ENCODE results near the gene AFAP1.

AFAP1 gene

DNA sequence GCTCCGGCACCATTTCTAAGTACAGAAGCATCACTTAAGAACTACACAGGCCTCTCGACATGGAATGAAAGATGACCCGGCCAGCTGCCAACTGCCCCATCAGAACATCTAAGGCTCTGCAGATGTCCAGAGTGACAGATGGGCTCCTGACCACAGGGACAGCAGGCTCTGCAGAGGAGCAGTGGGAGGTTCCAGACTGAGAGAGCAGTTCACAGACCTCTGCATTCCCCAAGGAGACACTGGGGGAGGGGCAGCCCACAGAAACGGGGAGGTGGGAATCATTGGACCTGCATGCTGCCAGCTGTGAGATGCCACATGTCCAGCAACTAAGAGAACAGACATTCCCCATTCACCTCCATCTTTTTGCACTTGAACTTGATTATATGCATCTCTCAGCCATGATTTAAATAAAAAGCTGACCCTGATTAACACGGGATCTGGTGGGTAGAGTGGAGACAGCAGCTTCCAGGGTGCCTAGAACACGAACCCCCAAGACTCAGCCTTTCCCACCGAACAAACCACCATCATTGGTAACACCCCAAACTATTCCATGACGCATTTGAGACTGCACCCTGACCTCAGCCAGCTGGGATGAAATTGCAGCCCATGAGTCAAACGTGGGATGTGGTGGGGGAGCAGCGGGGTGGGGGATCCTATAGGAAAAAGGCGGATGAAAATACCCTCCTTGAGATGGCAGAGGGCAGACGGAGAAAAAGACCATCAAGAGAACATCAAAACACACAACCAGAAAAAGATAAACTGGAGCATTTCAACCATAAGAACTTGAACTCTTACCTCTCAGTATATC is 47.2 kb downstream of the AFAP1 start:
- no peak for DNase-seq

DNA sequence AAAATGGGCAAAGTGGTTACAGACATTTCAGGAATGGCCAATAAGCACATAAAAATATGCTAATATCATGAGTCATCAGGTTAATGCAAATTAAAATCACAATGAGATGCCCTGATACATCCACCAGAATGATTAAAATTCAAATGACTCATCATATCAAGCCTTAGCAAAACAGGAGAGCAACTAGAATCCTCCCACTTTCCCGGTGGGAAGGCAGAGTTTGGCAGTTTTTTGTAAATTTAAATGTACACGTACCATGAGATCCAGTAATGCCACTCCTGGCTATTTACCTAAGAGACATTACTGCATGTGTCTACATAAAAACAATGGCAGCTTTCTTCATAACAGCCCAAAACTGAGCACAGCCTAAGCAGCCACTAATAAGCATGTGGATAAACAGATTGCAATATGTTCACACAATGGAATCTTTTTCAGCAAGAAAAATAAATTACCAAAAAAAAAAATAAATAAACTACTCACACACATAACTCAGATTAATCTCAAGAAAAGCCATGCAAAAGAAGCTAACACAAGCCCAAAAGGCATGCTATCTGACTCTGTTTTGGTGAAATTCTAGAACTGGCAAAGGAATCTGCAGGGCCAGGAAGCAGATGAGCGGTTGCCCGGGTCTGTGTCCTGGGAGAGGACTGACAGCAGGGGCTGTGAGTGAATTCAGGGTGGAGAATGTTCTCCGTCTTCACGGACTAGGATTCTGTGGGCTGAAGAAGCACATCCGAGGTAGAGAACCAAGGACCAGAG is 48.8 kb downstream of the AFAP1 start:
- DNase-seq = no peak

DNA sequence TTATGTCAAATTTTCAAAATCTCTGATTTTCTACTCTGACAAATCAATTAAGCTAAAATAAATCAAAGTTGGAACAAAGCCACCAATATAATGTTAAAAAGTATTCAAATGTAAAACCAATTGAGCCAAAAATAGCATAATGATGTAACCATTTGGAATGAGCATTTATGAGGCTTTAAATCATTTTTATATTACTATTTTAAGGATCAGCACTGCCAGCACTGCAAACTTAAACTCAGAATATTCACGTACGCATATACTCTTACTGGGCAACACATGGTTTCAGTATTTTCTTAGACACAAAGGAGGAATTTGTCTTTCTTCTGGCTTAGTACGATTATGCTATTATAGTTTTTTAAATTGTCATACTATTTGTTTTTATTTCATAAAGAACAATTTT is 52.2 kb downstream of the AFAP1 start:
- DNase-seq = no peak

DNA sequence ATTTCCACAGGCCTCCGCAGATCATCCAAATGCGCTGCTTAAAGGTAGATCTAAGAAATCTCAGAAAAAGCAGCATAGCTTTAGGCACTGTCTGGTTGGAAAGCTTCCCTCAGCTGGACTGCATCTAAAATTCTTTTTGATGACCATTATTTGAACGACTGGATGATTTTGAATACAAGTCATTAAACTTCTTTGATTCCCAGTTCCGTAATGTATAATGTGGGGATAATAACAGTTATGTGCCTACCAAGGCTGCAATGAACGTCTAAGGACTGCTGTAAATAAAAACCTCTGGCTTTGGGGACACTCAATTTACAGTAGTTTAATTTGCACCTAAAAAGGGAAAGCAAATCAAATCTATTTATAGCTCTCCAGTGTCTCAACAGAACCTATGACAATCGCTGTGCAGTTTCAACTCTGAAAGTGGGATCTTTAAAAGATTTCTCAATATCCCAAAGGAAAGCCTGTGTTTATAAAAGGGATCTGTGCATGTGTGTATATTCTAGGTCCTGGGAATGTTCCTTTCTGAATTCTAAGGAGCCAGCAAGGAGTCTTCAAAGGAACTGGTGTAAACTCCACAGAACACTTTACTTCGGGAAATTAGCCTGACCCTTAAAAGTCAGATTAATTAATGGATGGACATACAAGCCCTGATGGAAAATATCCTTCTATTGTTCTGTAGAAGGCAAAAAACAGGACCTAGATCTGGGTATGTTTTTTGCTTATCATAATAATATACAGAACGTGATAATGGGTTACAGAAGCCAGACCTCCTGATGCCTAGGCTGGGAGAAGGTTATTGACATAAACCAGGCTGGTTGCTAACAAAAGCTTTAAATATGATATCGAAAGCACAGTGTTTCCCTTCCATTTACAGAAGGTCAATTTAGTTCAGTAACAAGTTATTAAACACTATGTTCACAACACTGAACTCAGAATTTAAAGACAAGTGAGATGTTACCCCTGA is 53.4 kb downstream of the AFAP1 start:
- no peak for DNase-seq

DNA sequence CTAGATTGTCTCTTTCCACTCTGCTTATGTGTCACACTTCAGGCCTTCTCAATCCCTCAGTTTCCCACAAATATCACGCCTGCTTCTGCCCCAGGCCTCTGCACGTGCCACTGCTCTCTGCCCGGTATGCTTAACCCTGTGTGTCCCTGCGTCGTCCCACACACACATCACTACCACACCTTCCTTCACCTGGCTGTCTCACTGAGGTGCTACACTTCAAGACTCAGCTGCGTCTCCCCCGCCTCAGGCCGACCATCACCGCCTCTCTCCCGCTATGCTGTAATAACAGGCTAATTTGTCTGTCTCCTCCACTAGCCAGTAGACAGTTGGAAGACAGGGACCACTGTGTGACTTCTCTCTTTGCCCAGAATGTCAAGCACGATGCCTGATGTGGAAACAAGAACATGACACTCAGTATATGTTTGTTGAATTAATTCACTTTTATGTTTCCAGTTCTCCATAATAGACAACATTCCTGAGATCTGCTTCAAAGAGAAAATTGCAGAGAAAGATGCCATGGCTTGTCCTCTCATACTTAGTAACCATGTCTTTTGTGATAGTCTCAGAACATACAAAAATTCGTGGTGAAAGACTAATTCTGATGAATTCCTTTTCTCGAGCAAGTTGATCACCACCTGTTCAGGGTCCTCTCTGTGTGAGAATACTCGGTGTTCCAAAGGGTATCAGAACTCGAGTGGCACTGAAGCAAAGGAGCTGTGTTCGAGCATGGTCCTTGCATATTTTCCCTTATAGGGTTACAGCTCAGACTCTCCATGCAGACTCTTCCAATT is 54.2 kb downstream of the AFAP1 start:
- no peak for DNase-seq

DNA sequence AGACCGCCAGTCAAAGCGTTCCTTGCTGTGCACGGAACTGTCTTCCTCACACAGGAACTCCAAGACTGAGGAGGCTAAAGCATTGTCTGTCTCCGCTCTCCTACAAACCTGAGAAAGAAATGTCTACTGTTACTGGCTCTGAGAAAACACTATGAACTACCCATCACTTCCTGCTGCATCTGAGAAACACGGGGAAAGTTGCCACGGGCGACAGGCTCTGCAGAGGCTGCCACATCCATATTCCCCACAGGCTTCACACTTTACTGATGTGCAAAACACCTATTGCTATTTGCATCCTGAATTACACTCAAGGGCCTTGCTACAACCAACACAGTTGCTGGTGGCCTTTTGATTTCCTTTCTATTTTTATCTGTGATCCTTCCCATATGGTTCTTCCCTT is 59.0 kb downstream of the AFAP1 start:
- no peak for DNase-seq

DNA sequence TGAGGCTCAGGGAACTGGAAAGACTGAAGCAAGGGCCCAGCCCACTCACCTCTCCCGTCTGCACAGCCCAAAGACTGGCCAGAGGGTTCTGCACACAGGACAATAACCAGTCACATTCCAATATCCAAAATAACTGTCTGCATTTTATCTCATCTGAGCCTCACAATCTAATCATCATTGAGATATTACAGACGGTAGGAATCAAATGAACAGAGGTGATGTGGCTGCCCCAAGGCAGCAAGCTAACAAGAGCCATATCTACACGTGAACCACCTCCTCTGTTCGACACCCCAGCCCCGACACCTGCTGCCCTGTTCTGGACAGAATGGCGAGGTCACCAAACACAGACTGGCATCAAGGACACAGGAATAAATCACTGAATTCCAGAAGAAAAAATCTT is 60.5 kb downstream of the AFAP1 start:
- DNase-seq = no peak

DNA sequence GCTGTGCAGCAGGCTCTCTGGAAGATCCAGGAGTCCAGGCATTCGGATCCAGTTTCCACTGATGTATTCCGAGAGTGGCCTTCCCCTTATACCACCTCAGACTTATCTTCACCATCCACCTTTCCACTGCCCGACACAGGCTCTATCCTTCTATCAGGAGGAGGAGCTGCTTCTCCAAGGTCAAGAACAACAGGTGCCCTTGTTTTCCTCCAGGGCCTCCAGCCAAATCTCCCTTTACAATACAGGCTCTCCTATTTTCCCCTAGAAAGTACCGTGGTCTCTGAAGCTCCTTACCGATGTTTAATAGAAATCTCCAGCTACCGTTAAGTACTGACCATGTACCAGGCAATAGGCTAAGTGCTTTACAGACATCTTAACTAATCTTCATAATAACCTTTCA is 61.3 kb downstream of the AFAP1 start:
- no peak for DNase-seq

DNA sequence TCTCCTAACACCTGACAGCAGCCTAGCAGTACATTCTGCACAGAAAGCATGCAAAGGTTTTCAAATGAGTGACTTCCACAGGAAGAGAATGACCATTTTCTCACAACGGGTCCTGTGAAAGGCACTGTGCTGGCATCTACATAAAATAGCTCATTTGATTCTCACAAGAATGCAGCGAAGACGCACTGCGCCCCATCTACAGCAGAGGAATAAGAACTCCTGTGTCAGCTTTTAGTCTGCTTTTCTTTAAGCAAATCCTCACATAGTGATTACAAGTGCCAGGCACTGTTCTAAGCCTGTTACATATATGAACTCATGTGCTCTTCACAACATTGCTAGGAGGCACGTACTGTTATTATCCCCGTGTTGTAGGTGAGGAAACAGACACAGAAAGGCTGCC is 62.5 kb downstream of the AFAP1 start:
- no peak for DNase-seq

DNA sequence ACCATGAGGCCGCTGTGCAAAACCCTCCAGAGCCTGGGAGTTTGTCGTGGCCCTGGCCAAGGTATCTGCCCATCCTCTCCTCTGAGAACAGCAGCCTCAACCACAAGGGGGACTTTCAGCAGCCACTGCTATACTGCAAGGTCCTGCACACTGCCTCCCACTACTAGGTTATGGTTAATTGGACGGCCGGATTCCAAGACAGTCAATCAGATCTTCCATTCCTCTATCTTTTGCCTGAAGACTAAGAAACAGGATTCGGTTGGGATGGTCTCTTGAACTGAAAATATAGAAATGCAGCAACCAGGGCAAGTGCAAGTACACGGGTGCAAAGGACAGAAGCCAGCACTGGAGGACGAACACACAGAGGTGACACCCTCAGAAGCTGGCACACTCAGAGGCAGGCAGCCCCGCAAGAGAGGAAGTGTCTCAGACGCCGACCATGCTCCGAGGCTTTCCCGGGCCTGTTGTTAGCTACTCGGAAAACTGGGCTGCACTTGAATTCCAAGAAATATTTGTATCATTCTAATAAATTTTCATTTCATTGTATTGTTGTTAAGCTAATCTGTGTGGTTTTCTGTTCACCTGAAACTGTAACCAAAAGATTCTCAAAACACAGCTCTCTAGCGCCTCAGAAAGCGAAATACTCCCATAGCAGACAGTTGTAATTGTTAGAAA is 63.3 kb downstream of the AFAP1 start:
- peak in 1 of 4 experiments; percentile 4 for DNase-seq

DNA sequence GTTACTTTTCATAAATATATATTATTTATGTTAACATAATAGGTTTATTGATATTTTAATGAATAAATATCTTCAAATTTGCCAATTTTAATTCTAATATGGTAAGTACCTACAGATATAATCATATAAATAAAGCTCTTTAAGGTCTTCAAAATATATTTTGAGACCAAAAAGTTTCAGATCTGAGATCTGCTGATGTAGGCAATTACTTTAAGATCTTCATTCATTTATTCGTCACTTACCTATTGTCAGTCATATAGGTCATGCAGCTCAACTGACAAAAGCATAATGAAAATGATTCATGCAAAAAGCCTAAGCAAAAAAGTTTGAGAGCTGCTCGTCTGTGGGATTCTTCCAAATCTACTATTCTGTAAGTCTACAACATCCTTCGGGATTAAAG is 64.8 kb downstream of the AFAP1 start:
- no peak for DNase-seq

DNA sequence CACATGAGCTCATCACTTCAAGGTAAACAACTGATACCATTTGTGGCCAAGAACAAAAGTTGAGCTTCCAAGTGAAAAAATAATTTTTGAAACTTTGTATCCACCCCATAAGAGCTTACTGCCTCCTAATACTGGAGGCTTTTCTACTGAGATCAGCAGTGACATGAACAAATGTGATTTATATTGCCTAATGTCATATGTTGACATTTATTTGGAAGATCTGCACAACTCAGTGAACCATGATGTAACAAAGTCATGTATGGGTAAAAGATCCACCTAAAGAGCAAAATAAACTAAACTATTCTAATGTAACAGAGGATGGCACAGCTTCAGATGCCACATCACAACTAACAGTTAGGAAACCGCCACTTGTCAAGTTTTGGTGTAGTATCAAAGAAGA is 65.8 kb downstream of the AFAP1 start:
- DNase-seq = no peak

DNA sequence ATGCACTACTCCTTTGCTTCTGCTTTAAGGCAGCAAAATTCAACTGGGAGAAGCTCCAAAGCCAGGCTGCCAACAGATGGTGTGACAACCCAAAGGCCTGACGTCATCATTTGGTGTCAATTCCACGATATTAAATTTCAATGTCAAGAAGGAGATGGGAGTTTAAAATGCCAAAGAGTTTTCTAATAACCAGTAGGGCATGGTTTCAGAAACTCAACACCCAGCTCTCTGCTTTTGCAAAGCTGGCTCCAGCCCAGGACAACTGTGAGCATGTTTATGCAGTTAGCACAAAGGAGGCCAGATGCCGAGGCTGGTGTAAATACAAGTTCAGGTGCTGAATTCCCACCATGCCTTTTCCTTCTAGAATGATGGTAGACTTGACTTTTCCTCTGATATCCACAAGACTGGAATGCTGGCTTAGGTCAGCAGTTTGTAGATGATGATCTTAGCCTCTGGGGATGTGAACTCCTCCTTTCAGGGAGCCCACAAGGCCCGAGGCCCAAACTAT is 67.3 kb downstream of the AFAP1 start:
- DNase-seq = no peak

DNA sequence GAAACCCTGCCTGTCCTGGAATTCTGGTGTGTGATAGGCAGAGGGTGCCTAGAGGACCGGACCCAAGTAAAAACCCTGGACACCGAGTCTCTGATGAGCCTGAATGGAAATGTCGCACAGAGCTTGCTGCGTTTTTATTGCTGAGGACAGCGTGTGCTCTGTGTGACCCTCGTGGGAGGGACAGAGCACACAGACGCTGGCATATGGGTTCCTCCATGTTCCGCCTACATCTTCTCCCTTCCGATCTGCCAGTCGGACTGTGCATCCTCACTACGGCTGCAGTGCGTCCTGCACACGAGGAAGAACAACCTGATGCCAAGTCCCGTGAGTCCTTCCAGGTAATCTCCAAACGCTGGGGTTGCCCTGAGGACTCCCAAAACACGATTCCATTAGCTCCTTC is 68.3 kb downstream of the AFAP1 start:
- DNase-seq = no peak

DNA sequence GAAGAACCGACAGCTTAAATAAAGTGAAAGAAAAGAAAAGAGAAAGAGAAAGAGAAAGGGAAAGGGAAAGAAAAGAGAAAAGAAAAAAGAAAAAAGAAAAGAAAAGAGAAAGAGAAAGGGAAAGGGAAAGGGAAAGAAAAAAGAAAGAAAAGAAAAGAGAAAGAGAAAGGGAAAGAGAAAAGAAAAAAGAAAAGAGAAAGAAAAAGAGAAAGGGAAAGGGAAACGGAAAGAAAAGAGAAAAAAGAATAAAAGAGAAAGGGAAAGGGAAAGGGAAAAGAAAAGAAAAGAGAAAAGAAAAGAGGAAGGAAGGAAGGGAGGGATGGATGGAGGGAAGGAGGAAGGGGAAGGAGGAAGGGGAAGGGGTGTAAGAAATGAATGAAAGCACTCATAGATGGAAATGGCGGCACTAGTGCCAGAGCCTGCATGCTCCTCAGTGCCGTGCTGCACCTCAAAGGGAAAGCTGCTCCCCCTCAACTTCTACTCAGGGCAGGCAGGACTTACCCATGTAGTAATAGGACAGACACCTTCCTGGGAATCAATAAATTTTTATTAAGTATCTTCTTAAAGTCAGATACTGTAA is 70.7 kb downstream of the AFAP1 start:
- no peak for DNase-seq

DNA sequence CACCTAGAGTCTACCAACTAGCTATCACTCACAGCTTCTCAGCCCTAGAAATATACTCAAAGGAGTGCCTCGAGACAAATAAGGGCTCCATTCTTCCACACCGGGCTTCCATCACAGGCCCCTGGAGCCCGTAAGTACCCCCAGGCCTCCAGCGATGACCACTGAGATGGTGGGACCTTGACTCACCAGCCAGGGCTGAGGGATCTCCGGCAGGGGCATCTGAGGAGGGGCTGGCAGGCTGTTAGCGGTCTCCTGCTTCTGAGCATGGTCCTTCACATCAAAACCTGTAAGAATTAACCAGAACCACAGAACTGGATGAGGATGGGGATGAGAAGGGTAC is 71.3 kb downstream of the AFAP1 start:
- no peak for DNase-seq

DNA sequence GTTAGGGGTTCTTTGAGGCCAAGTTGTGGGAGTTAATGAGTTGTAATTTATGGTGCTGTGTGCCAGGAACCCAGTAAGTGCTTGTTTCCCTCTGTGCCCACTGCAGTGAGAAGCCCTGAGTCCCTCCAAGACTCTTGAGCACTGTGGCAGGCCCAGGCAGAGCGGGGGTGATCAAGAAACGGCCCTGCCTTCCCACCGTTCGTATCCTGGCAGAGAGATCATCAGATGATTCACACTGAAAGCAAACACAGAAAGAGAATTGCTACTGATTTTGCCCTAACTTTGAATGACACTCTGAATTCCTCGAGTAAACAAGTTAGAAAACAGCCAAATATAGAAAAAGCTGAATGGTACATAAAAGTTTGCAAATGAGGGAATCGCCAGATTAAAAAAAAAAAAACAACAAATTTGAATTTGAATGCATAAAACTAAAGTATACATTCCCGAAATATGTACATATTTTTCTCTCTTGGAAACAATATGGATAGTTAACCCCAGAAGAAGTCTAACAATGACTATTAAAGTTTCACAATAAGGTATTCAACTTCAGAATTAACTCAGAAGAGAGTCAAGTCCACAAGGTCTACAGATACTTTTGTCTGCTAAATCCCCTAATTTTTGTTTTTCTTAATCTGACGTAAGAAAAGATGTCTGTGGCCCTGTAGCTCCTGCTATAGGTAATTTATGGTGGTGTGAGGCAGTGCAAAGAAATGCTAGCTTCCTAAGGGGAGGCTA is 71.8 kb downstream of the AFAP1 start:
- no peak for DNase-seq

DNA sequence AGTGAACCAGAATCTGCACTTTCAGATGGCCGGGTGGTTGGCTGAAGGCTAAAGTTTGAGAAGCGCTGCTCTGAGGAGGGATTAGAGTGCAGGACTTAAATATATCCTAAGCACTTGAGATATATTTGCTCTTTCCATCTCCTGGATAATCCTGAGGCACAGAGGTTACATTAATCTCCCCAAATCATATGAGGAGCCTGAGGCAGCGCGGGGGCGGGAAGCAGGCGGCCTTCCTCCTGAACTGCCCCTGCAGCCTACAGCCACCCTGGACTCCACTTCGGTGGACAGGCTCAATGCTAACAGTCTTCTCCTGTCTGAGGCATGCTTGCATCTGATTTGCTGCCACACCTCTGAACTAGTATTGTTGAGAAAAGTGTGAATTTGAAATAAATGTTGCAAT is 72.5 kb downstream of the AFAP1 start:
- DNase-seq = no peak

DNA sequence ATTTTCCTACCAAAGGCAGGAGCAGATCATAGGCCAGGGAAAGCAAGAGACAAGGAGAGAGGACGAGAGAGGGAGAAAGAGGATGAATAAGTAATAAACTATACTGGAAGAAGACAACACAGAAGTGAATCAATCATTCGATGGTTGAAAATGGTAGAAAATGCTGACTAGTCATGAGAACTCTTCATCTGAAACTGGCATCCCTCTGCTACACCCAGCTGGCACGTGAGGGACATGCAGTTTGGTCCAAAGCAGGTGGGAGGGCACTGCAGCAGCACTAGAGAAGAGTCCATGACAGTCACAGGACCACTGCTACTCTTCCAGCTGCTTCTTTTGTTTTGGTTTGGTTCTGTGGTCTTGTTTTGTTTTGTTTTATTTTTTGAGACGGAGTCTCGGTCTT is 74.1 kb downstream of the AFAP1 start:
- no peak for DNase-seq

DNA sequence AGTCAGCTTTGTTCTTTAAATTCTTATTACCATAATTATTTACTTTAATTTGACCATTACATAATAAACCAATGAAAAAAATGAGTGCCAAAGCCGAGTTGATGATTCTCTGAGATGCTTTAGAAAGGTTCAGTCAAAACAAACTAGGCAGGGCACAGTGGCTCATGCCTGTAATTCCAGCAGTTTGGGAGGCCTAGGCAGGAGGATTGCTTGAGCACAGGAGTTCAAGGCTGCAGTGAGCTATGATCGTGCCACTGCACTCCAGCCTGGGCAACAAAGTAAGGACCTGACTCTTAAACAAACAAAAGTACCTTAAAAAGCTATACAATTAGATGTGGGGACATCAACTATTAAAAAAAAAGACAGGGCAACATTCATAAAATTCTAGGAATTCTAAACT is 75.0 kb downstream of the AFAP1 start:
- no peak for DNase-seq
